Measurements from ENCODE around the gene MATN3. TPM values are rescaled to one million over a fixed set of nuclear protein-coding genes. Genes with fewer than 3 reads are reported as not detected.

MATN3 gene
- total RNA-seq, 4 donors from 2014 or later = 0.34 to 0.76 (median 0.60) TPM

- Histone ChIP-seq H3K36me3 (no peaks in the 10 kb centered on the region), H3K27ac (no peak overlapping the region), H3K9me3 (no peaks in the 10 kb centered on the region), H3K4me3 (no peak overlapping the region), H3K4me1 (peaks cover 13% of the 10 kb centered on the region), H3K27me3 (peaks cover 21% of the 10 kb centered on the region)
- 81% methylated on average over 5 of the region's 5 CpGs for WGBS
- no peak for DNase-seq (ENCODE audit: low spot score in 2 of 2)
- no peak for TF ChIP-seq POLR2A (IDR thresholded peaks at IDR 0.05)
- no peak for TF ChIP-seq CTCF (IDR thresholded peaks at IDR 0.05)
- TF ChIP-seq POLR2AphosphoS5 (IDR thresholded peaks at IDR 0.05) = no peak
- TF ChIP-seq EP300 (IDR thresholded peaks at IDR 0.05) = no peak
Observed at GRCh38 chr2:20008703-20009102, 3.8 kb downstream of the MATN3 start.

GRCh38 chr2:20005891-20006470, 6.5 kb downstream of the MATN3 start:
- Histone ChIP-seq H3K36me3 (no peaks in the 10 kb centered on the region), H3K4me3 (no peak overlapping the region), H3K9me3 (no peaks in the 10 kb centered on the region), H3K4me1 (no peaks in the 10 kb centered on the region), H3K27ac (no peak overlapping the region), H3K27me3 (peaks cover 5% of the 10 kb centered on the region)
- no peak for TF ChIP-seq POLR2A (IDR thresholded peaks at IDR 0.05)
- no peak for TF ChIP-seq EP300 (IDR thresholded peaks at IDR 0.05)
- TF ChIP-seq POLR2AphosphoS5 (IDR thresholded peaks at IDR 0.05) = no peak
- TF ChIP-seq CTCF (IDR thresholded peaks at IDR 0.05) = no peak
- 83% methylated on average over 7 of the region's 17 CpGs for WGBS
- no peak for DNase-seq (ENCODE audit: low spot score in 2 of 2)

GRCh38 chr2:20005067-20005627, 7.3 kb downstream of the MATN3 start:
- Histone ChIP-seq H3K4me3 (no peak overlapping the region), H3K27ac (no peak overlapping the region), H3K27me3 (peaks cover 5% of the 10 kb centered on the region), H3K9me3 (no peaks in the 10 kb centered on the region), H3K36me3 (no peaks in the 10 kb centered on the region), H3K4me1 (no peaks in the 10 kb centered on the region)
- DNase-seq (ENCODE audit: low spot score in 2 of 2) = no peak
- no peak for TF ChIP-seq POLR2AphosphoS5 (IDR thresholded peaks at IDR 0.05)
- TF ChIP-seq CTCF (IDR thresholded peaks at IDR 0.05) = no peak
- TF ChIP-seq EP300 (IDR thresholded peaks at IDR 0.05) = no peak
- TF ChIP-seq POLR2A (IDR thresholded peaks at IDR 0.05) = no peak
- 94% methylated on average over 10 of the region's 10 CpGs for WGBS

DNA sequence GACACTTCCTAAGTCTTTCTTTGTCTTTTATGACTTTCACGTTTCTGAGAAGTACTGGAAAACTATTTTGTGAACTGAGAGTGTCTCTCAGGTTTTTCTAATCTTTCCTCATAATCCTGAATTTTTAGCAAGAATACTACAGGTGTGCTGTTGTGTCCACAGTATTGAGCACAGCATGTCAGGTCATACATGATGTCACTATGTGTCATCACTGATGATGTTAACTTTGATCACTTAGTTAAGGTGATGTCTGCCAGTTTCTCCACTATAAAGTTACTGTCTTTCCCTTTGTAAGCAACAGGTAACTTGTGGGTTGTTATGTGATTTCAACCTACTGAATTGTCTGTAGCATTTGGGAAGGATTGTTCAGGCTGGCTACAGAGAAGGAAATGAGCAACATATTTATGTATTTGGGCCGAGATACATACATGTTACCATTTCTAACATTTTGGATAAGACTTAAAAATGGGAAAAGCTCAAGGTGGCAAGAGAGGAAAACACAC, 11.1 kb downstream of the MATN3 start:
- 85% methylated on average over 2 of the region's 2 CpGs for WGBS

More for the DNA sequence above, 11.1 kb downstream of the MATN3 start:
- TF ChIP-seq POLR2AphosphoS5 (IDR thresholded peaks at IDR 0.05) = no peak
- no peak for TF ChIP-seq POLR2A (IDR thresholded peaks at IDR 0.05)
- TF ChIP-seq CTCF (IDR thresholded peaks at IDR 0.05) = no peak
- no peak for TF ChIP-seq EP300 (IDR thresholded peaks at IDR 0.05)
- H3K4me1 ChIP-seq = no peaks in the 10 kb centered on the region
- no peaks in the 10 kb centered on the region for H3K36me3 ChIP-seq
- H3K9me3 ChIP-seq = no peaks in the 10 kb centered on the region
- no peak for DNase-seq (ENCODE audit: low spot score in 2 of 2)
- no peak overlapping the region for H3K4me3 ChIP-seq
- no peak overlapping the region for H3K27ac ChIP-seq
- H3K27me3 ChIP-seq = peaks cover 3% of the 10 kb centered on the region
